CD14-positive monocyte (primary cell): ENCODE measurements around the gene SLC17A7. TPM values are rescaled to one million over a fixed set of nuclear protein-coding genes. Genes with fewer than 3 reads are reported as not detected.

Experiments
- DNase-seq, 3 donors: peaks; one replicate each; pipeline ENCODE4 v3.0.0-alpha.2; 2011 to 2022
- H2AFZ ChIP-seq: 2 replicates; pipeline ENCODE4 v1.6.0; 2012; ENCODE audit warnings: mild to moderate bottlenecking, low read depth, low read length, inconsistent platforms; ENCODE audit not compliant: insufficient read depth, poor library complexity, severe bottlenecking
- H3K27ac ChIP-seq, 2 donors: 1 replicate in 1 of 2; 2 replicates in 1 of 2; pipeline ENCODE4 v1.5.1; 2012 to 2013; ENCODE audit warnings: low read length in 2 of 2, control low read depth in 1 of 2, inconsistent platforms in 1 of 2, low read depth in 1 of 2, mild to moderate bottlenecking in 1 of 2
- H3K27me3 ChIP-seq, 2 donors: one replicate each; pipeline versions ENCODE4 v1.6.0 to v1.6.1; 2011 to 2013; ENCODE audit warnings: low read length in 2 of 2; ENCODE audit not compliant: control insufficient read depth in 2 of 2, insufficient read depth in 2 of 2
- H3K36me3 ChIP-seq, 2 donors: replicated peaks in 1 of 2; 1 replicate in 1 of 2; 2 replicates in 1 of 2; pipeline versions ENCODE4 v1.5.1 to v1.6.1; 2012 to 2013; ENCODE audit warnings: low read length in 2 of 2, control low read depth in 1 of 2, inconsistent platforms in 1 of 2, mild to moderate bottlenecking in 1 of 2; ENCODE audit not compliant: insufficient read depth in 2 of 2, control insufficient read depth in 1 of 2
- H3K4me1 ChIP-seq, 2 donors: 1 replicate in 1 of 2; 2 replicates in 1 of 2; pipeline versions ENCODE4 v1.5.1 to v1.6.1; 2012 to 2013; ENCODE audit warnings: low read length in 2 of 2, control low read depth in 1 of 2, inconsistent platforms in 1 of 2, mild to moderate bottlenecking in 1 of 2, moderate library complexity in 1 of 2; ENCODE audit not compliant: insufficient read depth in 2 of 2, control insufficient read depth in 1 of 2
- H3K4me2 ChIP-seq: replicated peaks from 2 replicates; pipeline ENCODE3; 2012; ENCODE audit warnings: low read length, moderate library complexity, mild to moderate bottlenecking; ENCODE audit not compliant: poor library complexity, severe bottlenecking; ENCODE audit errors: extremely low read depth
- H3K4me3 ChIP-seq, 3 experiments: fragments of 200-600 bp in 1 of 3; sonication (generic) in 1 of 3; replicated peaks in 1 of 3; 1 replicate in 2 of 3; 2 replicates in 1 of 3; pipeline ENCODE4 v1.5.1; 2011 to 2013; ENCODE audit warnings: low read length in 3 of 3, mild to moderate bottlenecking in 3 of 3, control low read depth in 2 of 3, low read depth in 2 of 3, inconsistent platforms in 1 of 3, moderate library complexity in 1 of 3
- H3K79me2 ChIP-seq: 2 replicates; pipeline ENCODE4 v1.6.0; 2012; ENCODE audit warnings: mild to moderate bottlenecking, control low read depth, inconsistent platforms, low read length, moderate library complexity; ENCODE audit not compliant: insufficient read depth
- H3K9ac ChIP-seq: 2 replicates; pipeline ENCODE4 v1.6.0; 2017; ENCODE audit warnings: low read length, mild to moderate bottlenecking; ENCODE audit not compliant: insufficient read depth, poor library complexity, severe bottlenecking
- H3K9me3 ChIP-seq, 2 donors: replicated peaks in 1 of 2; 1 replicate in 1 of 2; 2 replicates in 1 of 2; pipeline versions ENCODE4 v1.5.1 to v1.6.1; 2012 to 2013; ENCODE audit warnings: low read length in 2 of 2, control low read depth in 1 of 2; ENCODE audit not compliant: control insufficient read depth in 1 of 2, insufficient read depth in 1 of 2
- H4K20me1 ChIP-seq: 2 replicates; pipeline ENCODE4 v1.6.0; 2012; ENCODE audit warnings: mild to moderate bottlenecking, low read length, control low read depth, moderate library complexity; ENCODE audit not compliant: insufficient read depth
- H3K27ac Mint-ChIP-seq, 7 donors: one replicate each; pipeline ENCODE4 v1.8.0; 2020; ENCODE audit warnings: mild to moderate bottlenecking in 7 of 7, mixed read lengths in 7 of 7, moderate library complexity in 6 of 7, inconsistent platforms in 2 of 7
- H3K27me3 Mint-ChIP-seq, 3 donors: one replicate each; pipeline ENCODE4 v1.8.0; 2021 to 2022; ENCODE audit warnings: low read depth in 3 of 3, mild to moderate bottlenecking in 3 of 3, mixed read lengths in 3 of 3, moderate library complexity in 3 of 3, inconsistent platforms in 1 of 3
- H3K36me3 Mint-ChIP-seq, 2 donors: one replicate each; pipeline ENCODE4 v1.8.0; 2020; ENCODE audit warnings: mixed read lengths in 2 of 2, inconsistent platforms in 1 of 2, mild to moderate bottlenecking in 1 of 2
- H3K4me1 Mint-ChIP-seq: one replicate; pipeline ENCODE4 v1.8.0; 2020; ENCODE audit warnings: mild to moderate bottlenecking, mixed read lengths
- H3K4me3 Mint-ChIP-seq, 2 donors: one replicate each; pipeline ENCODE4 v1.8.0; 2020; ENCODE audit warnings: mild to moderate bottlenecking in 2 of 2, mixed read lengths in 2 of 2, moderate library complexity in 1 of 2
- H3K9me3 Mint-ChIP-seq, 7 donors: one replicate each; pipeline ENCODE4 v1.8.0; 2020 to 2022; ENCODE audit warnings: mixed read lengths in 7 of 7, mild to moderate bottlenecking in 6 of 7, moderate library complexity in 6 of 7, inconsistent platforms in 2 of 7
- CTCF ChIP-seq: fragments of 200-600 bp; IDR thresholded peaks from one replicate; pipeline ENCODE4 v1.8.0; 2022; ENCODE audit warnings: antibody characterized with exemption, mild to moderate bottlenecking
- WGBS: methylation state at CpG from one replicate; pipeline ENCODE4 v1.1.5; 2013; ENCODE audit warnings: missing lambda C conversion rate; ENCODE audit not compliant: insufficient coverage; 5-methylcytosine and 5-hydroxymethylcytosine counted together
- intact Hi-C, 2 donors: fragments of 100-400 bp; cut with micrococcal nuclease; formaldehyde crosslinking; loops; one replicate each; pipeline versions ENCODE4 v1.15.0 to v1.15.1; 2023
- polyA plus RNA-seq, 3 donors: library from polyadenylated mRNA; depleted of rRNA in 1 of 3; unstranded in 2 of 3; stranded (reverse) in 1 of 3; fragments of 300-500 nt in 2 of 3; fragments of >200 nt in 1 of 3; fragmentation: Illumina TruSeq in 2 of 3; gene quantifications; 1 replicate in 2 of 3; 2 replicates in 1 of 3; pipeline ENCODE4 v1.2.3, GENCODE V29; 2012 to 2021

Gene SLC17A7
- polyA plus RNA-seq, 3 donors: 0.04 to 0.09 TPM; not detected in 1

GRCh38 chr19:49451430-49452181 lies 10.3 kb upstream of the SLC17A7 start, which contains the start of gene PIH1D1:
PIH1D1 (minus strand) TSS chr19:49451814; CDS start chr19:49451574, 240 bp downstream.
- H3K4me1 Mint-ChIP-seq: peaks cover 39% of the 10 kb centered on the region
- H3K9me3 ChIP-seq: no peaks in the 10 kb centered on the region
- peaks cover 25 to 42% of the 10 kb centered on the region in 2 donors for H3K36me3 ChIP-seq
- H3K27ac Mint-ChIP-seq: peak within 1 kb of the TSS; percentile 99 to 100 (median 100)
- H3K4me2 ChIP-seq: peak within 1 kb of the TSS; percentile 99
- H3K79me2 ChIP-seq: peaks cover 42% of the 10 kb centered on the region
- peak; percentile 97 to 100 (median 98) for DNase-seq
- H3K27me3 ChIP-seq: no peaks in the 10 kb centered on the region
- intact Hi-C loops: loop anchor here (5.0 to 10.0 kb wide), 3 partner anchors 36 to 367 kb away; partner anchors contain the start of genes RPL13A (in 1 of the 2), RPS11 (in 1 of the 2) and SNRNP70 (in 1 of the 2)
- H4K20me1 ChIP-seq: no peaks in the 10 kb centered on the region
- H3K9me3 Mint-ChIP-seq: peaks cover 0 to 2% (median 0%) of the 10 kb centered on the region in 7 donors
- peaks cover 44 to 52% of the 10 kb centered on the region in 2 donors for H3K36me3 Mint-ChIP-seq
- under 1% methylated on average over 38 of the region's 42 CpGs for WGBS
- peak within 1 kb of the TSS; percentile 93 for H2AFZ ChIP-seq
- peaks cover 0 to 3% (median 0%) of the 10 kb centered on the region in 3 donors for H3K27me3 Mint-ChIP-seq
- H3K9ac ChIP-seq: peak within 1 kb of the TSS; percentile 84
- peak within 1 kb of the TSS; percentile 95 to 100 for H3K4me3 Mint-ChIP-seq
- H3K4me1 ChIP-seq: peaks cover 28 to 39% of the 10 kb centered on the region in 2 donors
- TF ChIP-seq CTCF: no peak
- peak within 1 kb of the TSS; percentile 71 to 98 (median 79) for H3K4me3 ChIP-seq
- peak within 1 kb of the TSS; percentile 92 to 98 for H3K27ac ChIP-seq

GRCh38 chr19:49450405-49450804 lies 9.1 kb upstream of the SLC17A7 start:
- WGBS: 71% methylated on average over 4 of the region's 7 CpGs
- H3K36me3 ChIP-seq: peaks cover 24 to 33% of the 10 kb centered on the region in 2 donors
- H3K4me2 ChIP-seq: peak overlapping the region; percentile 99
- Mint-ChIP-seq H3K9me3 (peaks cover 0 to 2% (median 0%) of the 10 kb centered on the region in 7 donors), H3K36me3 (peaks cover 40 to 50% of the 10 kb centered on the region in 2 donors), H3K27ac (peak overlapping the region in 5 of 7 donors; percentile 42 to 99 (median 66)), H3K4me1 (peaks cover 50% of the 10 kb centered on the region), H3K27me3 (peaks cover 0 to 3% (median 0%) of the 10 kb centered on the region in 3 donors), H3K4me3 (no peak overlapping the region)
- no peak for DNase-seq
- no peaks in the 10 kb centered on the region for H3K9me3 ChIP-seq
- no peaks in the 10 kb centered on the region for H4K20me1 ChIP-seq
- no peaks in the 10 kb centered on the region for H3K27me3 ChIP-seq
- TF ChIP-seq CTCF: no peak
- peak overlapping the region in 1 of 3 experiments; percentile 98 for H3K4me3 ChIP-seq
- intact Hi-C loops: loop anchor here (5.0 to 10.0 kb wide), 3 partner anchors 37 to 366 kb away; partner anchors contain the start of genes RPL13A (in 1 of the 2), RPS11 (in 1 of the 2) and SNRNP70 (in 1 of the 2)
- no peak overlapping the region for H3K27ac ChIP-seq
- H3K9ac ChIP-seq: no peak overlapping the region
- H3K4me1 ChIP-seq: peaks cover 35 to 46% of the 10 kb centered on the region in 2 donors
- H2AFZ ChIP-seq: no peak overlapping the region
- peaks cover 35% of the 10 kb centered on the region for H3K79me2 ChIP-seq
